LNCAP (cell line): Measurements from ENCODE around the gene MALRD1.

Experiments
- TF ChIP-seq, protein P1 (sequence below): fragments of 450-650 bp; IDR thresholded peaks from 2 replicates; pipeline ENCODE4 v1.5.1; 2017; ENCODE audit warnings: mild to moderate bottlenecking

The MALRD1 gene

DNA sequence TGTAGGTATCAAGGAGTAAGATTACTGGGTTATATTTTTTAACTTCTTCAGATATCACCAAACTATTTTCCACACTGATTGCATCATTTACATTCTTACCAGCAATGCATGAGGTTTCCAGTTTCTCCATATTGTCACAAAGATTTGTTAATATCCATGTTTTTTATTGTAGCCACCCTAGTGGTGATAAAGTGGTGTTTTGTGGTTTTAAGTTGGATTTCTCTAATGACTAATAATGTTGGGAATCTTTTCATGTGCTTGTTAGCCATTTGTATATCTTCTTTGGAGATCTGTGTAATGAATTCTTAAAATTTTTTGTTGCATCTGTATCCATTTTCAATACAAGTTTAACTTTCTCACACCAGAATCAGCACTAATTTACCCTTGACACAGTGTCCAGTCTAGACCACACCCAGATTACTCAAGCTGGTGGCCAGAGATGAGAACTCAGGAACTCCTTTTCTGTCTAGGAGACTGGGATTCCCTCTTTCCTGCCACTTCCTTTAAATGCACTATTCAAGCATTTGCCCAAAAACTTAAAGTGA, 700.7 kb downstream of the MALRD1 start:
- TF ChIP-seq, protein P1, sequence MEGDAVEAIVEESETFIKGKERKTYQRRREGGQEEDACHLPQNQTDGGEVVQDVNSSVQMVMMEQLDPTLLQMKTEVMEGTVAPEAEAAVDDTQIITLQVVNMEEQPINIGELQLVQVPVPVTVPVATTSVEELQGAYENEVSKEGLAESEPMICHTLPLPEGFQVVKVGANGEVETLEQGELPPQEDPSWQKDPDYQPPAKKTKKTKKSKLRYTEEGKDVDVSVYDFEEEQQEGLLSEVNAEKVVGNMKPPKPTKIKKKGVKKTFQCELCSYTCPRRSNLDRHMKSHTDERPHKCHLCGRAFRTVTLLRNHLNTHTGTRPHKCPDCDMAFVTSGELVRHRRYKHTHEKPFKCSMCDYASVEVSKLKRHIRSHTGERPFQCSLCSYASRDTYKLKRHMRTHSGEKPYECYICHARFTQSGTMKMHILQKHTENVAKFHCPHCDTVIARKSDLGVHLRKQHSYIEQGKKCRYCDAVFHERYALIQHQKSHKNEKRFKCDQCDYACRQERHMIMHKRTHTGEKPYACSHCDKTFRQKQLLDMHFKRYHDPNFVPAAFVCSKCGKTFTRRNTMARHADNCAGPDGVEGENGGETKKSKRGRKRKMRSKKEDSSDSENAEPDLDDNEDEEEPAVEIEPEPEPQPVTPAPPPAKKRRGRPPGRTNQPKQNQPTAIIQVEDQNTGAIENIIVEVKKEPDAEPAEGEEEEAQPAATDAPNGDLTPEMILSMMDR = no peak

DNA sequence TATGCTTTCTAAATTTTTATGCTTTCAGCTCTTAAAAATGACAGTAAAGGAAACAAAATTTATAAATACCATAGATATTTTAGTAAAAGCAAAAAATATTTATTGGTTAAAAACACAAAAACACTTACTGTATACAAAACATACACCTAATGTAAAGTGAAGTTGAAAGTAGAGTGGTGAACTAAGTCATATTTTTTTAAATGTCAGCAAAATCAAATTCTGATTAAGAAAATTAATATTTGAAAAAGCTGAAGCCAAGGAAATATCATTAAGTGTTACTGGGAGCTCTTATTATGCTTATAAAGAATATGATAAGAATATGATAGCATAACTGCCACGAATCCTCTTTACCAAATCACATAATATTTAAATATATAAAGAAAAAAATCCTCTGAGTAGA, 702.4 kb downstream of the MALRD1 start:
- TF ChIP-seq, protein P1 = no peak

DNA sequence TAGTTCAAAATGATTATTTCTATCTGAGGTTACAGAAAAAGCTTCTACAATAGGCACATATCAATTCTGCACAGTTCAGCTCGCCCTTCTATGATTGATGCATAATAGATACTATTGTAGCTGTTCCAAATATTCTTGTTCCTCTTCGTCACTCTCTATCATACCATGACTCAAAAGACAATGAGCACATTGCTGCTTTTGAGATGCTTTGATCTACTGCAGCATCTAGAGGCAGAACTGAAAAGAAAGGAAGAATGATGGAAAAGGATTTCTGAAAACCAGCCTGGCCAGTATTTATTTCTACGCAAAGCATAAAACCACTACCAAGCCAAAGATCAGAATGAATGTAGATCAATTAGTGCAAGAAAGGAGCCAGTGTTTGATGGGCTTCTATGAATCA, 708.3 kb downstream of the MALRD1 start:
- TF ChIP-seq, protein P1 = no peak

DNA sequence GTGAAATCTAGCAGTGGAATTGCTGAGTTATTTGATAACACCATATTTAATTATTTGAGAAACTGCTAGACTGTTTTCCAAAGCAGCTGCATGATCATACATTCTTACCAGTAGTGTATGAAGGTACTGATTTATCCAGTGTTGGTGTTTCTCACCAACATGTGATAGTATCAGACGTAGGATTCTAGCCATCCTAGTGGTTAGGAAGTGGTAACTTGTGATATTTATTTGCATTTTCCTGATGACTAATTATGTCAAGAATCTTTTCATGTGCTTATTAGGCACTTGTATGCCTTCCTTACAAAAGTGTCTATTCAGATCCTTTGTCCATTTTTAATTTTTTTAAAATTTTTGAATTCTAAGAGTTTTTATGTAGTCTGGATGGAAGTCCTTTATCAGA, 713.4 kb downstream of the MALRD1 start:
- TF ChIP-seq, protein P1 = no peak

DNA sequence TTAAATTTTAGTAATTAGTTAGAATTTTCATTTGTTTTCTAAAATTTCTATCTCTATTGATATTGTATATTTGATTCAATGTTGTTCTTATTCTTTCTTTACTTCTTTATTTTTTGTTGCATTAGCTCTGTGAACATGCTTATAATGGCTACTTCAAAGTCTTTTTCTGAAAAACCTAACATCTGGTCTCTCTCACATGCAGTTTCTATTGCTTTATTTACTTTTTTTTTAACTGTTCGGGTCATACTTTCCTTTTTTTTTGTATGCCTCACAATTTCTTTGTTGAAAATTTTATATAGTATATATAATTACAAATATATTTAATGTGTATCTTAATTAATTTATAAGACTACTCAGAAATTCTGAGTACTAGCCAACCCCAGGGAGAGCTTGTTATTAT, 715.5 kb downstream of the MALRD1 start:
- TF ChIP-seq, protein P1 = no peak

DNA sequence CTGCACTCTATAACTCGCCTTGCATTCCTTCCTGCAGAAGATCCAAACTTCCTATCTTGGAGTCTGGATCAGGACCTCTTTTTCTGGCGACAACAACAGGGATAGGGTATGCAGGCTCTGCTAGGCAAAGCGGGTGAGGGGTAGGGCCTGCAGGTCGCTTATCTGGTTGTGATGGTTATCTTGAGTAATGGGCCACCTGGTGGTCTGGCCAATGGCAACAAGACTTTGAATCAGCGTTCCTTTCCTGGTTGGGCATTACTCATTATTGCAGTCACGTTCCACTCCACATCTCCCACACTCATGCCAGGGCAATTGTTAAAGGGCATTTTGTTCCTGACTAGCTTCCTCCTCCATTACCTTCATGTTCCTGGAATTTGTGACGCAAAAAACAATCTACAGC, 719.3 kb downstream of the MALRD1 start:
- TF ChIP-seq, protein P1 = no peak

DNA sequence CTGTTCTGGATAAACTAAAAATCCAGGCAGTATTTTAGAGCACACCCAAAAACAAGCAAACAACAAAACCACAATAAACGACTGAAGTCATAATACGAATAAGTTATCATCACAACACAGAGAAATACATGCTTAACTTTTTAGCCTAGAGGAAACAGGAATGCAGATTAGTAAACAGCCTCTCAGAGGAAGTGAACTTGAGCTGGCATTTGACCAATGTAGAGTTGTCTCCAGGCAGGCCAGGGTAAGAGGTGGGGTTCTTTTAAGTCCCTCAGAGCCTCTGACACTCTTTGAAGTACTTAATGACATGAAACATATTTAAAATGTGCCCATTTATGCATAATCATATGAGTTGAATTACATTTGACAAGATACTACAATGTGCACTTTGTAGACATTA, 724.4 kb downstream of the MALRD1 start:
- TF ChIP-seq, protein P1 = no peak

DNA sequence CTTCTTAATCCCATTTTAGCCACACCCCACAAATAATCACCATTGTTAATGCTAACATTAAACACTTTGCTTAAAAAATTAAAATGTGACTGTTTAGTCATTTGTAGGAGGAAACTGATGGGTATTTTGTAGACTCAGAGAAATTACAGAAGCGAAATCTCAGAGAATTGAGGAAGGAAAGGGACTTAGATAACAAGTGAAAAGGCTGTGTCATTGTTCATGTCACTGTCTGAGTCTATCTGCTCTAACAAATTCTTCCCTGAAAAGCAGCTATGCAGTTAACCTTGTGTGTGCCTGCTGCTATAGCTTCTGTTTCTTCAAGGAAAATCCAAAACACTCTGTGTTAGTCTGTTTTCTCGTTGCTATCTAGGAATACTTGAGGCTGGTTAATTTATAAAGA, 726.7 kb downstream of the MALRD1 start:
- TF ChIP-seq, protein P1 = no peak
